Caco-2 (cell line): Measurements from ENCODE around the gene ATP5IF1. TPM values are rescaled to one million over a fixed set of nuclear protein-coding genes. Genes with fewer than 3 reads are reported as not detected.
A peak's percentile ranks its signal among the peaks of the same experiment; 100 is the strongest.

Experiments used
- Bru-seq: library from RNA; stranded (reverse); fragments of 400-500 nt; gene quantifications from one replicate; lab custom pipeline; 2021; lab: Mats Ljungman, UMichigan
- BruChase-seq, 2 experiments: library from RNA; stranded (reverse); fragments of 400-500 nt; gene quantifications; one replicate each; lab custom pipeline; 2021; lab: Mats Ljungman, UMichigan
- BruUV-seq: library from RNA; stranded (reverse); fragments of 400-500 nt; replicated peaks from 2 replicates; lab custom pipeline; 2021; lab: Mats Ljungman, UMichigan
- CTCF ChIA-PET: fragments of 300-600 bp; sonication (Branson Sonifier 250); formaldehyde crosslinking; loops from one replicate; lab custom pipeline; 2022; ENCODE audit warnings: antibody characterized with exemption; lab: Charles Lee
- POLR2A ChIA-PET: fragments of 300-600 bp; sonication (Branson Sonifier 250); formaldehyde crosslinking; loops from one replicate; lab custom pipeline; 2022; ENCODE audit warnings: antibody characterized with exemption; lab: Charles Lee
- DNase-seq, 2 experiments: peaks; one replicate each; pipeline versions ENCODE4 v3.0.0 to v3.0.0-alpha.2; 2020 to 2022
- H3K27me3 ChIP-seq: replicated peaks from 2 replicates; pipeline ENCODE4 v1.6.0; 2011; ENCODE audit warnings: low read length; ENCODE audit not compliant: control insufficient read depth, insufficient read depth
- H3K36me3 ChIP-seq: 2 replicates; pipeline ENCODE4 v1.5.1; 2011; ENCODE audit warnings: low read length; ENCODE audit not compliant: control insufficient read depth, insufficient read depth
- H3K4me1 ChIP-seq: fragments of 250-450 bp; sonication (Bioruptor Pico); 2 replicates; pipeline ENCODE4 v1.5.1; 2020; ENCODE audit warnings: mild to moderate bottlenecking
- H3K4me3 ChIP-seq: 2 replicates; pipeline ENCODE4 v1.5.1; 2011; ENCODE audit warnings: low read depth, mild to moderate bottlenecking, control low read depth, low read length
- H3K9me3 ChIP-seq: fragments of 250-450 bp; sonication (Bioruptor Pico); 2 replicates; pipeline ENCODE4 v1.5.1; 2020; ENCODE audit warnings: mild to moderate bottlenecking, moderate library complexity
- H3K27ac Mint-ChIP-seq: one replicate; pipeline ENCODE4 v1.8.0; 2022; ENCODE audit warnings: mixed read lengths; ENCODE audit not compliant: unreplicated experiment
- H3K27me3 Mint-ChIP-seq: one replicate; pipeline ENCODE4 v1.8.0; 2022; ENCODE audit warnings: mixed read lengths; ENCODE audit not compliant: insufficient read depth, unreplicated experiment
- H3K36me3 Mint-ChIP-seq: one replicate; pipeline ENCODE4 v1.8.0; 2022; ENCODE audit warnings: mild to moderate bottlenecking, mixed read lengths; ENCODE audit not compliant: insufficient read depth, unreplicated experiment
- H3K4me1 Mint-ChIP-seq: one replicate; pipeline ENCODE4 v1.8.0; 2022; ENCODE audit warnings: low read depth, mixed read lengths; ENCODE audit not compliant: unreplicated experiment
- H3K4me3 Mint-ChIP-seq: one replicate; pipeline ENCODE4 v1.8.0; 2022; ENCODE audit warnings: mild to moderate bottlenecking, moderate library complexity, mixed read lengths; ENCODE audit not compliant: unreplicated experiment
- H3K9me3 Mint-ChIP-seq: one replicate; pipeline ENCODE4 v1.8.0; 2022; ENCODE audit warnings: mixed read lengths; ENCODE audit not compliant: unreplicated experiment
- CTCF ChIP-seq, 2 experiments: fragments of 200-600 bp in 1 of 2; IDR thresholded peaks; 1 replicate in 1 of 2; 2 replicates in 1 of 2; pipeline versions ENCODE4 v1.5.1 to v1.8.0; 2011 to 2022; ENCODE audit warnings: antibody characterized with exemption in 1 of 2, control low read depth in 1 of 2, inconsistent platforms in 1 of 2, low read depth in 1 of 2, low read length in 1 of 2, mild to moderate bottlenecking in 1 of 2, moderate library complexity in 1 of 2; ENCODE audit not compliant: insufficient read depth in 1 of 2, severe bottlenecking in 1 of 2, unreplicated experiment in 1 of 2
- intact Hi-C: fragments of 100-400 bp; cut with micrococcal nuclease; formaldehyde crosslinking; loops from one replicate; pipeline ENCODE4 v1.10.0; 2022; ENCODE audit not compliant: unreplicated experiment
- long read RNA-seq: library from polyadenylated mRNA; stranded (forward); transcript quantifications from one replicate; pipeline ENCODE4 v2.0.0, GENCODE V29; 2022
- total RNA-seq: library from RNA; stranded (reverse); gene quantifications from 2 replicates; pipeline ENCODE4 v1.2.3, GENCODE V29; 2022

Gene ATP5IF1
- total RNA-seq (126 and 130 TPM in 2 replicates), Bru-seq, nascent RNA (percentile 69 among the genes with signal in this experiment), BruChase-seq, experiment 1, labeled RNA remaining after a 2-hour chase (percentile 70 among the genes with signal in this experiment), BruChase-seq, experiment 2, labeled RNA remaining after a 6-hour chase (percentile 82 among the genes with signal in this experiment)
- long read RNA-seq, transcript ATP5IF1-202 (2 exons, 1,855 nt): minor isoform, 34 of 163 reads
- long read RNA-seq, transcript ATP5IF1-201 (3 exons, 494 nt): major isoform, 122 of 163 reads
- long read RNA-seq, partial matches to known transcripts: 0 of 163 reads
- long read RNA-seq, other reads (novel, unspliced or antisense): 7 of 163 reads

GRCh38 chr1:28235755-28236655 lies at the start of gene ATP5IF1:
Gene ATP5IF1, plus strand, starts transcription at chr1:28236124. Its CDS starts 60 bp downstream, at chr1:28236184.
- intact Hi-C loops: no loop called here
- BruUV-seq: TSS peak; percentile 69
- H3K27me3 Mint-ChIP-seq: no peaks in the 10 kb centered on the region
- Histone ChIP-seq H3K9me3 (no peaks in the 10 kb centered on the region), H3K36me3 (no peaks in the 10 kb centered on the region), H3K4me1 (no peaks in the 10 kb centered on the region), H3K27me3 (no peaks in the 10 kb centered on the region), H3K4me3 (peak within 1 kb of the TSS; percentile 95)
- H3K27ac Mint-ChIP-seq: no peak within 1 kb of the TSS
- H3K4me1 Mint-ChIP-seq: no peaks in the 10 kb centered on the region
- peaks cover 5% of the 10 kb centered on the region for H3K36me3 Mint-ChIP-seq
- TF ChIP-seq CTCF (IDR thresholded peaks at IDR 0.05; ENCODE audit: insufficient read depth in 1 of 2, low read depth in 1 of 2, low read length in 1 of 2, severe bottlenecking in 1 of 2, unreplicated experiment in 1 of 2): no peak
- peak; percentile 90 to 94 for DNase-seq
- H3K9me3 Mint-ChIP-seq: no peaks in the 10 kb centered on the region
- CTCF ChIA-PET: interaction anchor here (1.1 kb wide), 2 partner anchors 13 to 145 kb away, joined by 11 to 14 read pairs; no protein-coding TSS in a partner anchor
- POLR2A ChIA-PET: interaction anchor here (0.6 to 1.1 kb wide), 7 partner anchors 9 to 407 kb away, joined by 3 to 9 read pairs (median 7); partner anchors contain the start of genes EYA3, MED18, SESN2 and TAF12
- no peak within 1 kb of the TSS for H3K4me3 Mint-ChIP-seq

GRCh38 chr1:28190337-28190979 lies 45.5 kb upstream of the ATP5IF1 start:
- Mint-ChIP-seq H3K36me3 (no peaks in the 10 kb centered on the region), H3K27me3 (no peaks in the 10 kb centered on the region), H3K9me3 (no peaks in the 10 kb centered on the region), H3K27ac (peak overlapping the region; percentile 70), H3K4me3 (no peak overlapping the region), H3K4me1 (peaks cover 9% of the 10 kb centered on the region)
- intact Hi-C loops: no loop called here
- Histone ChIP-seq H3K27me3 (no peaks in the 10 kb centered on the region), H3K4me3 (no peak overlapping the region), H3K4me1 (0 out of 2 replicates have a peak, but pooled peaks cover 7% of the 10 kb centered on the region), H3K36me3 (no peaks in the 10 kb centered on the region), H3K9me3 (no peaks in the 10 kb centered on the region)
- ChIA-PET CTCF (no interaction called here), POLR2A (no interaction called here)
- no peak for TF ChIP-seq CTCF (IDR thresholded peaks at IDR 0.05; ENCODE audit: insufficient read depth in 1 of 2, low read depth in 1 of 2, low read length in 1 of 2, severe bottlenecking in 1 of 2, unreplicated experiment in 1 of 2)
- no TSS peak for BruUV-seq
- DNase-seq: no peak
